WTC11 (cell line): ENCODE results near the gene SMCO2. TPM values are rescaled to one million over a fixed set of nuclear protein-coding genes. Genes with fewer than 3 reads are reported as not detected.

Source experiments
- ATAC-seq: fragments of 200-7000 bp; cut with Tn5 transposase; 2 replicates; pipeline ENCODE4 v1.10.0; 2021; ENCODE audit warnings: mild to moderate bottlenecking, moderate library complexity
- CTCF ChIA-PET: fragments of 300-600 bp; sonication (Branson Sonifier 250); formaldehyde crosslinking; loops from one replicate; lab custom pipeline; 2021; ENCODE audit warnings: antibody characterized with exemption; lab: Charles Lee
- POLR2A ChIA-PET: fragments of 350-600 bp; sonication (Branson Sonifier 250); formaldehyde crosslinking; loops from one replicate; lab custom pipeline; 2021; ENCODE audit warnings: antibody characterized with exemption; lab: Charles Lee
- DNase-seq: peaks from one replicate; pipeline ENCODE4 v3.0.0; 2021; ENCODE audit warnings: low spot score
- H3K27ac Mint-ChIP-seq: 2 replicates; pipeline ENCODE4 v1.8.0; 2021; ENCODE audit warnings: mixed read lengths
- H3K27me3 Mint-ChIP-seq: 2 replicates; pipeline ENCODE4 v1.8.0; 2021; ENCODE audit warnings: low read depth, mild to moderate bottlenecking, moderate library complexity, mixed read lengths
- H3K36me3 Mint-ChIP-seq: 2 replicates; pipeline ENCODE4 v1.8.0; 2021; ENCODE audit warnings: mixed read lengths
- H3K4me1 Mint-ChIP-seq: 2 replicates; pipeline ENCODE4 v1.8.0; 2022; ENCODE audit warnings: mixed read lengths
- H3K4me3 Mint-ChIP-seq: 2 replicates; pipeline ENCODE4 v1.8.0; 2021; ENCODE audit warnings: mild to moderate bottlenecking, moderate library complexity, mixed read lengths
- H3K9me3 Mint-ChIP-seq: 2 replicates; pipeline ENCODE4 v1.8.0; 2021; ENCODE audit warnings: mixed read lengths
- ATF1 ChIP-seq: sonication (generic); formaldehyde crosslinking; IDR thresholded peaks from 2 replicates; pipeline ENCODE4 v1.8.1; 2023; ENCODE audit warnings: mild to moderate bottlenecking, moderate library complexity, missing genetic modification reagents
- FOXP1 ChIP-seq: sonication (generic); formaldehyde crosslinking; IDR thresholded peaks from 2 replicates; pipeline ENCODE4 v1.8.0; 2022; ENCODE audit warnings: missing genetic modification reagents, mild to moderate bottlenecking, moderate library complexity, borderline replicate concordance
- GRHL2 ChIP-seq: fragments of 250-450 bp; sonication (Bioruptor Pico); IDR thresholded peaks from 2 replicates; pipeline ENCODE4 v1.8.0; 2022; ENCODE audit warnings: mild to moderate bottlenecking, moderate library complexity; ENCODE audit not compliant: insufficient replicate concordance, severe bottlenecking
- IRF2 ChIP-seq: sonication (generic); formaldehyde crosslinking; IDR thresholded peaks from 2 replicates; pipeline ENCODE4 v1.8.0; 2022; ENCODE audit warnings: low read depth, missing genetic modification reagents, borderline replicate concordance
- KAT7 ChIP-seq: sonication (generic); formaldehyde crosslinking; IDR thresholded peaks from 2 replicates; pipeline ENCODE4 v1.8.1; 2023; ENCODE audit warnings: missing genetic modification reagents, mild to moderate bottlenecking, borderline replicate concordance
- NR2C2 ChIP-seq: sonication (generic); formaldehyde crosslinking; IDR thresholded peaks from 2 replicates; pipeline ENCODE4 v1.8.0; 2022; ENCODE audit warnings: mild to moderate bottlenecking, missing genetic modification reagents
- OVOL2 ChIP-seq: fragments of 250-450 bp; sonication (Bioruptor Pico); IDR thresholded peaks from 2 replicates; pipeline ENCODE4 v1.9.0; 2021; ENCODE audit warnings: mild to moderate bottlenecking, borderline replicate concordance
- PRRX2 ChIP-seq: fragments of 250-450 bp; sonication (Bioruptor Pico); IDR thresholded peaks from 2 replicates; pipeline ENCODE4 v1.8.0; 2021; ENCODE audit warnings: mild to moderate bottlenecking
- RORB ChIP-seq: fragments of 250-450 bp; sonication (Bioruptor Pico); IDR thresholded peaks from 2 replicates; pipeline ENCODE4 v1.9.0; 2021; ENCODE audit warnings: mild to moderate bottlenecking
- ZBTB21 ChIP-seq: sonication (generic); formaldehyde crosslinking; IDR thresholded peaks from 2 replicates; pipeline ENCODE4 v1.8.1; 2023; ENCODE audit warnings: mild to moderate bottlenecking, missing genetic modification reagents, borderline replicate concordance
- ZNF219 ChIP-seq: sonication (generic); formaldehyde crosslinking; IDR thresholded peaks from 2 replicates; pipeline ENCODE4 v1.8.0; 2023; ENCODE audit warnings: missing genetic modification reagents, mild to moderate bottlenecking, borderline replicate concordance
- ZNF317 ChIP-seq: sonication (generic); formaldehyde crosslinking; IDR thresholded peaks from 2 replicates; pipeline ENCODE4 v1.8.1; 2023; ENCODE audit warnings: low read depth, mild to moderate bottlenecking, moderate library complexity, missing genetic modification reagents, borderline replicate concordance
- total RNA-seq: library from RNA; stranded (reverse); gene quantifications from 3 replicates; pipeline ENCODE4 v1.2.3, GENCODE V29; 2021
- TF ChIP-seq, protein P1 (sequence below): fragments of 250-450 bp; sonication (Bioruptor Pico); IDR thresholded peaks from 2 replicates; pipeline ENCODE4 v1.9.0; 2021; ENCODE audit warnings: moderate library complexity, mild to moderate bottlenecking, inconsistent platforms, borderline replicate concordance
- TF ChIP-seq, protein P2 (sequence below): sonication (generic); formaldehyde crosslinking; IDR thresholded peaks from 2 replicates; pipeline ENCODE4 v1.8.1; 2023; ENCODE audit warnings: mild to moderate bottlenecking, missing genetic modification reagents
- TF ChIP-seq, protein P3 (sequence below): sonication (generic); formaldehyde crosslinking; IDR thresholded peaks from 2 replicates; pipeline ENCODE4 v1.8.1; 2022; ENCODE audit warnings: low read depth, missing genetic modification reagents, borderline replicate concordance
- TF ChIP-seq, protein P4 (sequence below): sonication (generic); formaldehyde crosslinking; IDR thresholded peaks from 2 replicates; pipeline ENCODE4 v1.8.1; 2023; ENCODE audit warnings: mild to moderate bottlenecking, missing genetic modification reagents, borderline replicate concordance
- TF ChIP-seq, protein P5 (sequence below): sonication (generic); formaldehyde crosslinking; IDR thresholded peaks from 2 replicates; pipeline ENCODE4 v1.8.1; 2022; ENCODE audit warnings: mild to moderate bottlenecking, moderate library complexity, missing genetic modification reagents
- TF ChIP-seq, protein P6 (sequence below): sonication (generic); formaldehyde crosslinking; IDR thresholded peaks from 2 replicates; pipeline ENCODE4 v1.8.0; 2022; ENCODE audit warnings: mild to moderate bottlenecking, missing genetic modification reagents
- TF ChIP-seq, protein P7 (sequence below): fragments of 250-450 bp; sonication (Bioruptor Pico); conservative IDR thresholded peaks from 2 replicates; pipeline ENCODE4 v1.9.0; 2021; ENCODE audit warnings: mild to moderate bottlenecking

SMCO2 gene
- total RNA-seq, 1 experiment from 2014 or later, result 0.52 TPM

DNA sequence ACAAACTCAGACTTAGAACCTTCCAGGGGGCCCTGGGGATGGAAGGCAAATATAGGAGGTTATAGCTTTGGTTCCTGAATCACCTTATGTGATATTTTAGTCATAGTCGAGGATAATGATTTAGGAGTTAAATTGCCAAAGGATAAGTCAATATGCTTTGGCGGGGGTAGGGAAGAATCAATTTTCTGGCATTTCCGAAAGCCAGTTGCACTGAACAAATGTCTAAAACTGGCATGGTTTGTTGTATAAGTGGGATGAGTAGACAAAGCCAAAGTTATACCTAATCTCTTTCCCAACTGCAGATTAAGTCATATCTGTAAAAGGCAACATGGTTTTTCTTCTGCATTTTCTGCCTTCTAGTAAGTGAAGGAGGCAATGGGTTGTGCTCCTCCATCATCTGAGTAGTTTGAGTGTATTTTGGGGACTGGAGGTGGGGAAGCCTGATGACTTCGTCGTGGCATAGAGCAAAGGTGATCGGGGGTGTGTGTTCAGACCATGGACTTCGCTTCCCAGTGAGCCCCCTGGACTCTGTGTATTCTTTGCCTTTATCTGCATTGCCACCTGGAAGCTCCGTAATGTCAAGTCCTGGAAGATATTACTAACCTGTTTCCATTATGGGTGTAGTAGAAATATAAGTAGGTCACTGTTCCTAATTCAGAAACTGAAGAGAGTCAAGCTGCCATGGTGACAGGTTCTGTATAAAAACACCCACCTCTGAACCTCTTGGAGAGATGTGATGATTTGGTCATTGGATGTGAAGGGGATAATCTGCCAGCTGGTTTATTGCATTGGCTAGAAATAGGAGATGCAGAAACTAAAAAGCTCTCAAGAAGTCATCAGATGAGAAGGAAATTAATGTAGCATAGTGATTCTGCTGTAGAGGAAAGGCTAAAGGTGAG lies 102.0 kb downstream of the SMCO2 start:
- no peak for ATAC-seq
- CTCF ChIA-PET, result interaction anchor here (0.6 kb wide), 1 partner anchor 87 kb away, joined by 3 read pairs; no protein-coding TSS in a partner anchor
- DNase-seq, result no peak
- TF ChIP-seq, protein P1, sequence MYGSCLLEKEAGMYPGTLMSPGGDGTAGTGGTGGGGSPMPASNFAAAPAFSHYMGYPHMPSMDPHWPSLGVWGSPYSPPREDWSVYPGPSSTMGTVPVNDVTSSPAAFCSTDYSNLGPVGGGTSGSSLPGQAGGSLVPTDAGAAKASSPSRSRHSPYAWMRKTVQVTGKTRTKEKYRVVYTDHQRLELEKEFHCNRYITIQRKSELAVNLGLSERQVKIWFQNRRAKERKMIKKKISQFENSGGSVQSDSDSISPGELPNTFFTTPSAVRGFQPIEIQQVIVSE (CRISPR knock-in tag), result no peak
- no peak for TF ChIP-seq ZNF219 (CRISPR knock-in tag)
- no peak for TF ChIP-seq IRF2 (CRISPR knock-in tag)
- TF ChIP-seq, protein P2, sequence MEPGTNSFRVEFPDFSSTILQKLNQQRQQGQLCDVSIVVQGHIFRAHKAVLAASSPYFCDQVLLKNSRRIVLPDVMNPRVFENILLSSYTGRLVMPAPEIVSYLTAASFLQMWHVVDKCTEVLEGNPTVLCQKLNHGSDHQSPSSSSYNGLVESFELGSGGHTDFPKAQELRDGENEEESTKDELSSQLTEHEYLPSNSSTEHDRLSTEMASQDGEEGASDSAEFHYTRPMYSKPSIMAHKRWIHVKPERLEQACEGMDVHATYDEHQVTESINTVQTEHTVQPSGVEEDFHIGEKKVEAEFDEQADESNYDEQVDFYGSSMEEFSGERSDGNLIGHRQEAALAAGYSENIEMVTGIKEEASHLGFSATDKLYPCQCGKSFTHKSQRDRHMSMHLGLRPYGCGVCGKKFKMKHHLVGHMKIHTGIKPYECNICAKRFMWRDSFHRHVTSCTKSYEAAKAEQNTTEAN (CRISPR knock-in tag), result no peak
- TF ChIP-seq ZBTB21 (CRISPR knock-in tag), result no peak
- TF ChIP-seq, protein P3, sequence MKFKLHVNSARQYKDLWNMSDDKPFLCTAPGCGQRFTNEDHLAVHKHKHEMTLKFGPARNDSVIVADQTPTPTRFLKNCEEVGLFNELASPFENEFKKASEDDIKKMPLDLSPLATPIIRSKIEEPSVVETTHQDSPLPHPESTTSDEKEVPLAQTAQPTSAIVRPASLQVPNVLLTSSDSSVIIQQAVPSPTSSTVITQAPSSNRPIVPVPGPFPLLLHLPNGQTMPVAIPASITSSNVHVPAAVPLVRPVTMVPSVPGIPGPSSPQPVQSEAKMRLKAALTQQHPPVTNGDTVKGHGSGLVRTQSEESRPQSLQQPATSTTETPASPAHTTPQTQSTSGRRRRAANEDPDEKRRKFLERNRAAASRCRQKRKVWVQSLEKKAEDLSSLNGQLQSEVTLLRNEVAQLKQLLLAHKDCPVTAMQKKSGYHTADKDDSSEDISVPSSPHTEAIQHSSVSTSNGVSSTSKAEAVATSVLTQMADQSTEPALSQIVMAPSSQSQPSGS (CRISPR knock-in tag), result no peak
- TF ChIP-seq PRRX2 (CRISPR knock-in tag), result no peak
- TF ChIP-seq RORB, result no peak
- TF ChIP-seq NR2C2, result no peak
- no peak for TF ChIP-seq GRHL2 (CRISPR knock-in tag)
- no peak for TF ChIP-seq ZNF317 (CRISPR knock-in tag)
- no peak for TF ChIP-seq OVOL2
- TF ChIP-seq ATF1 (CRISPR knock-in tag), result no peak
- TF ChIP-seq, protein P4, sequence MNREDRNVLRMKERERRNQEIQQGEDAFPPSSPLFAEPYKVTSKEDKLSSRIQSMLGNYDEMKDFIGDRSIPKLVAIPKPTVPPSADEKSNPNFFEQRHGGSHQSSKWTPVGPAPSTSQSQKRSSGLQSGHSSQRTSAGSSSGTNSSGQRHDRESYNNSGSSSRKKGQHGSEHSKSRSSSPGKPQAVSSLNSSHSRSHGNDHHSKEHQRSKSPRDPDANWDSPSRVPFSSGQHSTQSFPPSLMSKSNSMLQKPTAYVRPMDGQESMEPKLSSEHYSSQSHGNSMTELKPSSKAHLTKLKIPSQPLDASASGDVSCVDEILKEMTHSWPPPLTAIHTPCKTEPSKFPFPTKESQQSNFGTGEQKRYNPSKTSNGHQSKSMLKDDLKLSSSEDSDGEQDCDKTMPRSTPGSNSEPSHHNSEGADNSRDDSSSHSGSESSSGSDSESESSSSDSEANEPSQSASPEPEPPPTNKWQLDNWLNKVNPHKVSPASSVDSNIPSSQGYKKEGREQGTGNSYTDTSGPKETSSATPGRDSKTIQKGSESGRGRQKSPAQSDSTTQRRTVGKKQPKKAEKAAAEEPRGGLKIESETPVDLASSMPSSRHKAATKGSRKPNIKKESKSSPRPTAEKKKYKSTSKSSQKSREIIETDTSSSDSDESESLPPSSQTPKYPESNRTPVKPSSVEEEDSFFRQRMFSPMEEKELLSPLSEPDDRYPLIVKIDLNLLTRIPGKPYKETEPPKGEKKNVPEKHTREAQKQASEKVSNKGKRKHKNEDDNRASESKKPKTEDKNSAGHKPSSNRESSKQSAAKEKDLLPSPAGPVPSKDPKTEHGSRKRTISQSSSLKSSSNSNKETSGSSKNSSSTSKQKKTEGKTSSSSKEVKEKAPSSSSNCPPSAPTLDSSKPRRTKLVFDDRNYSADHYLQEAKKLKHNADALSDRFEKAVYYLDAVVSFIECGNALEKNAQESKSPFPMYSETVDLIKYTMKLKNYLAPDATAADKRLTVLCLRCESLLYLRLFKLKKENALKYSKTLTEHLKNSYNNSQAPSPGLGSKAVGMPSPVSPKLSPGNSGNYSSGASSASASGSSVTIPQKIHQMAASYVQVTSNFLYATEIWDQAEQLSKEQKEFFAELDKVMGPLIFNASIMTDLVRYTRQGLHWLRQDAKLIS (CRISPR knock-in tag), result no peak
- no peak overlapping the region for H3K27ac Mint-ChIP-seq
- POLR2A ChIA-PET, result no interaction called here
- peaks cover 7% of the 10 kb centered on the region for H3K36me3 Mint-ChIP-seq
- peaks cover 7% of the 10 kb centered on the region for H3K9me3 Mint-ChIP-seq
- H3K27me3 Mint-ChIP-seq, result no peaks in the 10 kb centered on the region
- H3K4me3 Mint-ChIP-seq, result no peak overlapping the region
- H3K4me1 Mint-ChIP-seq, result peaks cover 35% of the 10 kb centered on the region

DNA sequence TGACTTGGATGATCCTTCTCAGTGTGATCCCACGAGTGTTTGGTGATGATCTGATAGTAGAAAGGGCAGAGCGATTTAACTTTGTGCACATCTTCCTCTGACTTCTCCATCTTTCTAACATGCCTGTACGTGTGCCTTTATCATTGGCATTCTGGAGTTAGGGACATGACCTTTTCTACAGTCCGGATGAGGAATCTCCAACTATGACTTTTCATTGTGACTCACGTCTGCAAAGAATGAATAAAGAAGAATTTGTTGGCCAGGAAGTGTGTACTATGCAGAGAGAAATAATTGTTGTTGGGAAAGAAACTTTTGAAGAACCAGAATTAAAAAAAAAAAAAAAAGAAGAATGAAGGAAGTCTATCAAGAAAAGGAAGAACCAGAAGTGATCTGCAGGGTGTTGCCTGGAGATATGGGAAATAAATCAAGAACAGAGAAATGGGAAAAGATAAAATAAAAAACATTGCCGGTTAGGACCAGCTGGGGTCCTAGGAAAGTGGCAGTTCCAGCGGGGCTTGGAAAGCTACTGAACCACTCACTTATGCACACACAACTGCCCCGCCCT lies 102.8 kb downstream of the SMCO2 start:
- no peak overlapping the region for H3K4me3 Mint-ChIP-seq
- H3K9me3 Mint-ChIP-seq, result peaks cover 4% of the 10 kb centered on the region
- TF ChIP-seq, protein P5, sequence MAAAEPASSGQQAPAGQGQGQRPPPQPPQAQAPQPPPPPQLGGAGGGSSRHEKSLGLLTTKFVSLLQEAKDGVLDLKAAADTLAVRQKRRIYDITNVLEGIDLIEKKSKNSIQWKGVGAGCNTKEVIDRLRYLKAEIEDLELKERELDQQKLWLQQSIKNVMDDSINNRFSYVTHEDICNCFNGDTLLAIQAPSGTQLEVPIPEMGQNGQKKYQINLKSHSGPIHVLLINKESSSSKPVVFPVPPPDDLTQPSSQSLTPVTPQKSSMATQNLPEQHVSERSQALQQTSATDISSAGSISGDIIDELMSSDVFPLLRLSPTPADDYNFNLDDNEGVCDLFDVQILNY (CRISPR knock-in tag), result no peak
- TF ChIP-seq, protein P6, sequence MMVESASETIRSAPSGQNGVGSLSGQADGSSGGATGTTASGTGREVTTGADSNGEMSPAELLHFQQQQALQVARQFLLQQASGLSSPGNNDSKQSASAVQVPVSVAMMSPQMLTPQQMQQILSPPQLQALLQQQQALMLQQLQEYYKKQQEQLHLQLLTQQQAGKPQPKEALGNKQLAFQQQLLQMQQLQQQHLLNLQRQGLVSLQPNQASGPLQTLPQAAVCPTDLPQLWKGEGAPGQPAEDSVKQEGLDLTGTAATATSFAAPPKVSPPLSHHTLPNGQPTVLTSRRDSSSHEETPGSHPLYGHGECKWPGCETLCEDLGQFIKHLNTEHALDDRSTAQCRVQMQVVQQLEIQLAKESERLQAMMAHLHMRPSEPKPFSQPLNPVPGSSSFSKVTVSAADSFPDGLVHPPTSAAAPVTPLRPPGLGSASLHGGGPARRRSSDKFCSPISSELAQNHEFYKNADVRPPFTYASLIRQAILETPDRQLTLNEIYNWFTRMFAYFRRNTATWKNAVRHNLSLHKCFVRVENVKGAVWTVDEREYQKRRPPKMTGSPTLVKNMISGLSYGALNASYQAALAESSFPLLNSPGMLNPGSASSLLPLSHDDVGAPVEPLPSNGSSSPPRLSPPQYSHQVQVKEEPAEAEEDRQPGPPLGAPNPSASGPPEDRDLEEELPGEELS (CRISPR knock-in tag), result no peak
- TF ChIP-seq, protein P7, sequence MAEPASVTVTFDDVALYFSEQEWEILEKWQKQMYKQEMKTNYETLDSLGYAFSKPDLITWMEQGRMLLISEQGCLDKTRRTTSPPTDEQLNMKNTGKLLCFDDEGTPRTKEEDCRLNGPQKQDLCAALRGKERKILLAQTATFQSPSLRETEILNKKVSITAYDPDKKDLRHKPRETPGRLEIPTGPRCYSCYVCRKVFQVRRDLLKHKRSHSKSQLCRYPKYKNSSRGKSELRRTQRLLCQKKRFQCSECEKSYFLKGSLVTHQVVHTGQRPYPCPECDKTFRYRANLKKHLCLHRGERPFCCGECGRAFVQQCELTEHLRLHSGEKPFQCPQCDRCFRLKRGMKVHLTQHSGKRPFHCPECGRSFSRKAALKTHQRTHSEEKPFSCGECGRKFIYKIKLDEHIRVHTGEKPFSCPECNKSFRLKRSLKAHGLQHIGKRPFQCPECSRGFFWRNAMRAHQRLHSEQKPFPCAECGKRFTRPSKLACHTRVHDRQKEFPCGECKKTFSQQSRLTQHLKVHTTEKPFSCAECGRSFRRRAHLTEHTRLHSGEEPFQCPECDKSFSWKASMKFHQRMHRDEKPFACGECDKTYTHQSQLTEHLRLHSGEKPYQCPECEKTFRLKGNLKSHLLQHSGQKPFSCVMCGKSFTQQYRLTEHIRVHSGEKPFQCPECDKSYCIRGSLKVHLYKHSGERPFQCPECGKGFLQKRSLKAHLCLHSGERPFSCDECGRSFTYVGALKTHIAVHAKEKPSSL (CRISPR knock-in tag), result no peak
- TF ChIP-seq PRRX2 (CRISPR knock-in tag) (no peak), FOXP1 (CRISPR knock-in tag) (no peak), ZBTB21 (CRISPR knock-in tag) (no peak), KAT7 (CRISPR knock-in tag) (no peak)

More for the DNA sequence above, 102.8 kb downstream of the SMCO2 start:
- CTCF ChIA-PET, result interaction anchor here (0.5 to 1.0 kb wide), 4 partner anchors 8 to 206 kb away, joined by 3 to 4 read pairs (median 4); no protein-coding TSS in a partner anchor
- ATAC-seq (no peak), DNase-seq (no peak)
- H3K27me3 Mint-ChIP-seq, result no peaks in the 10 kb centered on the region
- peaks cover 4% of the 10 kb centered on the region for H3K36me3 Mint-ChIP-seq
- POLR2A ChIA-PET, result interaction anchor here (1.1 kb wide), 1 partner anchor 19 kb away, joined by 3 read pairs; no protein-coding TSS in a partner anchor
- H3K4me1 Mint-ChIP-seq, result peaks cover 38% of the 10 kb centered on the region
- no peak overlapping the region for H3K27ac Mint-ChIP-seq
